NB4 (cell line): ENCODE data around the gene PTPRK.

Experiments used
- POLR2A ChIP-seq: IDR thresholded peaks from 2 replicates; pipeline ENCODE4 v1.6.1; 2011; ENCODE audit warnings: mild to moderate bottlenecking; ENCODE audit not compliant: insufficient read length; ENCODE audit errors: extremely low read depth
- TF ChIP-seq, protein P1 (sequence below): IDR thresholded peaks from one replicate; pipeline ENCODE4 v1.5.1; 2012; ENCODE audit warnings: low read depth, low read length
- TF ChIP-seq, protein P2 (sequence below): IDR thresholded peaks from 2 replicates; pipeline ENCODE4 v1.6.1; 2011; ENCODE audit warnings: low read depth, low read length

DNA sequence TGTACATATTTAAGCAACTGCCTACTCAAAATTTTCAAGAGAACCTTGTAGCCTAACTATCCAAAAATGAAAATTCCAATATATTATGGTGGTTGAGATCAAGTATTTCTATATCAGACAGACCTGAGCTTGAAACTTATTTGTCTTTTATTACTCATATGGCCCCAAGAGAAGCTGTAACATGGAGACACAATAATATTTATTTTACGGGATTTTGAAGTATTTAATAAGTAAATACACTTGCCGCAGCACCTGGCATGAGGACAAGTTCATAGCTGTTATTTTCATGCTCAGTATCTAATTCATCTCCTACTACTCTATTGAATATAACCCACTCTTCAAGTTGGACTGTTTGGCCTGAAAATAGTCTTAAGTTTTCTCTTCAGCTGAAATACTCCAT lies 28.0 kb downstream of the PTPRK start:
- no peak for TF ChIP-seq POLR2A
- TF ChIP-seq, protein P1, sequence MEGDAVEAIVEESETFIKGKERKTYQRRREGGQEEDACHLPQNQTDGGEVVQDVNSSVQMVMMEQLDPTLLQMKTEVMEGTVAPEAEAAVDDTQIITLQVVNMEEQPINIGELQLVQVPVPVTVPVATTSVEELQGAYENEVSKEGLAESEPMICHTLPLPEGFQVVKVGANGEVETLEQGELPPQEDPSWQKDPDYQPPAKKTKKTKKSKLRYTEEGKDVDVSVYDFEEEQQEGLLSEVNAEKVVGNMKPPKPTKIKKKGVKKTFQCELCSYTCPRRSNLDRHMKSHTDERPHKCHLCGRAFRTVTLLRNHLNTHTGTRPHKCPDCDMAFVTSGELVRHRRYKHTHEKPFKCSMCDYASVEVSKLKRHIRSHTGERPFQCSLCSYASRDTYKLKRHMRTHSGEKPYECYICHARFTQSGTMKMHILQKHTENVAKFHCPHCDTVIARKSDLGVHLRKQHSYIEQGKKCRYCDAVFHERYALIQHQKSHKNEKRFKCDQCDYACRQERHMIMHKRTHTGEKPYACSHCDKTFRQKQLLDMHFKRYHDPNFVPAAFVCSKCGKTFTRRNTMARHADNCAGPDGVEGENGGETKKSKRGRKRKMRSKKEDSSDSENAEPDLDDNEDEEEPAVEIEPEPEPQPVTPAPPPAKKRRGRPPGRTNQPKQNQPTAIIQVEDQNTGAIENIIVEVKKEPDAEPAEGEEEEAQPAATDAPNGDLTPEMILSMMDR = no peak
- TF ChIP-seq, protein P2, sequence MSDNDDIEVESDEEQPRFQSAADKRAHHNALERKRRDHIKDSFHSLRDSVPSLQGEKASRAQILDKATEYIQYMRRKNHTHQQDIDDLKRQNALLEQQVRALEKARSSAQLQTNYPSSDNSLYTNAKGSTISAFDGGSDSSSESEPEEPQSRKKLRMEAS = no peak
